ENCODE data around the gene SLC24A3. TPM values are rescaled to one million over a fixed set of nuclear protein-coding genes. Genes with fewer than 3 reads are reported as not detected.

SLC24A3 gene
- total RNA-seq, 1 experiment from 2014 or later, result 0.04 TPM

- DNase-seq (ENCODE audit: low spot score), result no peak
Observed at GRCh38 chr20:19457611-19458010, 245.2 kb downstream of the SLC24A3 start.

- DNase-seq (ENCODE audit: low spot score), result no peak
Observed at GRCh38 chr20:19460386-19460785, 247.9 kb downstream of the SLC24A3 start.

GRCh38 chr20:19462491-19462890, 250.0 kb downstream of the SLC24A3 start:
- DNase-seq (ENCODE audit: low spot score), result no peak

GRCh38 chr20:19463597-19463996, 251.2 kb downstream of the SLC24A3 start:
- DNase-seq (ENCODE audit: low spot score), result no peak

- no peak for DNase-seq (ENCODE audit: low spot score)
Observed at GRCh38 chr20:19465536-19465935, 253.1 kb downstream of the SLC24A3 start.

- DNase-seq (ENCODE audit: low spot score), result no peak
Observed at GRCh38 chr20:19466206-19466928, 253.9 kb downstream of the SLC24A3 start.

- no peak for DNase-seq (ENCODE audit: low spot score)
Observed at GRCh38 chr20:19473216-19473921, 260.9 kb downstream of the SLC24A3 start.

- no peak for DNase-seq (ENCODE audit: low spot score)
Observed at GRCh38 chr20:19473922-19474286, 261.5 kb downstream of the SLC24A3 start.

- no peak for DNase-seq (ENCODE audit: low spot score)
Observed at GRCh38 chr20:19478320-19478895, 266.0 kb downstream of the SLC24A3 start.

- no peak for DNase-seq (ENCODE audit: low spot score)
Observed at GRCh38 chr20:19482726-19483125, 270.3 kb downstream of the SLC24A3 start.

- no peak for DNase-seq (ENCODE audit: low spot score)
Observed at GRCh38 chr20:19483309-19483708, 270.9 kb downstream of the SLC24A3 start.

GRCh38 chr20:19486446-19486845, 274.0 kb downstream of the SLC24A3 start:
- no peak for DNase-seq (ENCODE audit: low spot score)

- DNase-seq (ENCODE audit: low spot score), result no peak
Observed at GRCh38 chr20:19487420-19487819, 275.0 kb downstream of the SLC24A3 start.

- no peak for DNase-seq (ENCODE audit: low spot score)
Observed at GRCh38 chr20:19491241-19491640, 278.8 kb downstream of the SLC24A3 start.

- DNase-seq (ENCODE audit: low spot score), result no peak
Observed at GRCh38 chr20:19492116-19492515, 279.7 kb downstream of the SLC24A3 start.

- no peak for DNase-seq (ENCODE audit: low spot score)
Observed at GRCh38 chr20:19492687-19493336, 280.4 kb downstream of the SLC24A3 start.

GRCh38 chr20:19493794-19494495, 281.5 kb downstream of the SLC24A3 start:
- no peak for DNase-seq (ENCODE audit: low spot score)

GRCh38 chr20:19495905-19496703, 283.7 kb downstream of the SLC24A3 start:
- no peak for DNase-seq (ENCODE audit: low spot score)

GRCh38 chr20:19497064-19497463, 284.6 kb downstream of the SLC24A3 start:
- no peak for DNase-seq (ENCODE audit: low spot score)

- no peak for DNase-seq (ENCODE audit: low spot score)
Observed at GRCh38 chr20:19498756-19499155, 286.3 kb downstream of the SLC24A3 start.

GRCh38 chr20:19501476-19502115, 289.2 kb downstream of the SLC24A3 start:
- no peak for DNase-seq (ENCODE audit: low spot score)
